Adrenal gland (tissue), 12 donors: ENCODE results near the gene SCARF1. TPM values are rescaled to one million over a fixed set of nuclear protein-coding genes. Genes with fewer than 3 reads are reported as not detected.
A peak's percentile ranks its signal among the peaks of the same experiment; 100 is the strongest.

Experiments
- DNase-seq, 7 donors: peaks; one replicate each; pipeline ENCODE4 v3.0.0-alpha.2; 2019 to 2020
- H3K27ac ChIP-seq, 5 donors: fragments of 200-600 bp; sonication (generic) in 4 of 5; 1 replicate in 3 of 5; 2 replicates in 2 of 5; pipeline versions ENCODE4 v1.5.1 to v1.8.0; 2016 to 2020; ENCODE audit warnings: mild to moderate bottlenecking in 1 of 5
- H3K27me3 ChIP-seq: fragments of 200-600 bp; 2 replicates; pipeline ENCODE4 v1.8.0; 2021
- H3K36me3 ChIP-seq, 2 donors: fragments of 200-600 bp; replicated peaks in 1 of 2; 1 replicate in 1 of 2; 2 replicates in 1 of 2; pipeline versions ENCODE4 v1.5.1 to v1.8.0; 2018 to 2022
- H3K4me1 ChIP-seq, 2 donors: fragments of 200-600 bp; replicated peaks in 1 of 2; 1 replicate in 1 of 2; 2 replicates in 1 of 2; pipeline versions ENCODE4 v1.5.1 to v1.8.0; 2018 to 2021
- H3K4me3 ChIP-seq, 4 donors: fragments of 200-600 bp; sonication (generic) in 3 of 4; one replicate each; pipeline ENCODE4 v1.5.1; 2016 to 2018
- H3K9me3 ChIP-seq, 3 donors: fragments of 200-600 bp; sonication (generic) in 1 of 3; replicated peaks in 1 of 3; 1 replicate in 2 of 3; 2 replicates in 1 of 3; pipeline versions ENCODE4 v1.5.1 to v1.8.0; 2016 to 2021
- POLR2A ChIP-seq, 2 donors: fragments of 450-650 bp; IDR thresholded peaks; one replicate each; pipeline ENCODE4 v1.6.1; 2017; ENCODE audit warnings: antibody characterized with exemption in 2 of 2, mild to moderate bottlenecking in 2 of 2, moderate library complexity in 1 of 2
- WGBS, 4 donors: extraction: QIAGEN DNeasy Blood & Tissue Kit in 2 of 4; methylation state at CpG; one replicate each; pipeline versions ENCODE4 v1.1.5 to v1.1.7; 2013 to 2017; 5-methylcytosine and 5-hydroxymethylcytosine counted together
- intact Hi-C, 2 donors: fragments of 100-400 bp; cut with DNase I; formaldehyde crosslinking; loops; one replicate each; pipeline versions ENCODE4 v1.14.1 to v1.15.0; 2022 to 2023
- polyA plus RNA-seq, 3 donors: library from polyadenylated mRNA; stranded (reverse); fragments of 200-250 nt in 2 of 3; fragments of 350-450 nt in 1 of 3; fragmentation: Illumina TruSeq in 1 of 3; extraction: RNeasy Lipid Tissue Mini Kit (QIAGEN cat#74804) in 1 of 3; gene quantifications; one replicate each; pipeline ENCODE4 v1.2.3, GENCODE V29; 2013 to 2014
- total RNA-seq, 9 donors: library from RNA; depleted of rRNA in 4 of 9; stranded (reverse); fragments of >200 nt in 4 of 9; fragments of 120-200 nt in 1 of 9; fragmentation: NEBNext Ultra II Directional in 1 of 9; extraction: Animal tissue kit (Norgen Biotek cat#: 25700) in 1 of 9; gene quantifications; one replicate each; pipeline versions ENCODE4 v1.1.0 to v1.2.4, GENCODE V29; 2013 to 2023
- TF ChIP-seq, protein P1 (sequence below), 6 experiments: fragments of 450-650 bp in 4 of 6; fragments of 200-600 bp in 2 of 6; sonication (generic) in 1 of 6; IDR thresholded peaks; 1 replicate in 5 of 6; 2 replicates in 1 of 6; pipeline versions ENCODE4 v1.5.1 to v1.8.0; 2016 to 2021; ENCODE audit warnings: antibody characterized with exemption in 6 of 6, mild to moderate bottlenecking in 2 of 6, moderate library complexity in 1 of 6
- donor health status: healthy with polysubstance abuse.
- donor health status: Bipolar disorder and iron deficiency.
- donor health status: DM: yes; HTN: yes; CAD: no.
- donor health status: DM: no; HTN: no; CAD: no.
- donor health status: DM: no; HTN: no; CAD: no.
- donor health status: DM: yes; HTN: yes; CAD: no.

SCARF1 gene
- total and polyA plus RNA-seq, 12 donors = 0.81 to 24.8 (median 16.0) TPM

DNA sequence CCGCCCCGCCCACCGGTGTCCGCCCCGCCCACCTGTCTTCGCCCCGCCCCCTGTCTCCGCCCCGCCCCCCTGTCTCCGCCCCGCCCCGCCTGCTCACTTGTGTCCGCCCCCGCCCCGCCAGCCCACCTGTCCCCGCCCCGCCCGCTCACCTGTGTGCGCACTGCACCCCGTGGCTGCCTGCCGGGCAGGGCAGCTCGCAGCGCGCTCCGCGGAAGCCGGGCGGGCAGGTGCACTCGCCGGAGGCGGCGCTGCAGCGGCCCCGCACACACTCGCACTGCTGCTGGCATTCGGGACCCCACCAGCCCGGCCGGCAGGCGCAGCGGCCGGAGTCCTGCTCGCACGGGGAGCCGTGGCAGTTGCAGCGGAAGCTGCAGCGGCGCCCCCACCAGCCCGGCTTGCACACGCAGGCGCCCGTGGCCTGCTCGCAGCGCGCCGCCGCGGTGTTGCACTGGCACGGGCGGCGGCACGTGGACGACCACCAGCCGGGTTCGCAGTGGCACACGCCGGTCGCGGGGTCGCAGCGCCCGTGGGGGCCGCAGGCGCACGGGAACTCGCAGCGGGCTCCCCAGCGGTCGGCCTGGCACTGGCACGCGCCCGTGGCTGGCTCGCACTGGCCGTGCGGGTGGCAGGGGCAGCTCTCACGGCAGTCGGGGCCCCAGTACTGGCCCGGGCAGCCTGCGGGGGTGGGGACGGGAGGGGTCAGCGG lies 2.1 kb downstream of the SCARF1 start:
- Histone ChIP-seq H3K9me3 (no peaks in the 10 kb centered on the region), H3K4me3 (peak overlapping the region in 1 of 4 donors; percentile 69), H3K4me1 (peaks cover 10 to 27% of the 10 kb centered on the region in 2 donors), H3K27me3 (no peaks in the 10 kb centered on the region), H3K27ac (peak overlapping the region in 2 of 5 donors; percentile 62 to 79), H3K36me3 (no peaks in the 10 kb centered on the region)
- TF ChIP-seq POLR2A (IDR thresholded peaks at IDR 0.05) = peak; percentile 18 to 20
- TF ChIP-seq, protein P1, sequence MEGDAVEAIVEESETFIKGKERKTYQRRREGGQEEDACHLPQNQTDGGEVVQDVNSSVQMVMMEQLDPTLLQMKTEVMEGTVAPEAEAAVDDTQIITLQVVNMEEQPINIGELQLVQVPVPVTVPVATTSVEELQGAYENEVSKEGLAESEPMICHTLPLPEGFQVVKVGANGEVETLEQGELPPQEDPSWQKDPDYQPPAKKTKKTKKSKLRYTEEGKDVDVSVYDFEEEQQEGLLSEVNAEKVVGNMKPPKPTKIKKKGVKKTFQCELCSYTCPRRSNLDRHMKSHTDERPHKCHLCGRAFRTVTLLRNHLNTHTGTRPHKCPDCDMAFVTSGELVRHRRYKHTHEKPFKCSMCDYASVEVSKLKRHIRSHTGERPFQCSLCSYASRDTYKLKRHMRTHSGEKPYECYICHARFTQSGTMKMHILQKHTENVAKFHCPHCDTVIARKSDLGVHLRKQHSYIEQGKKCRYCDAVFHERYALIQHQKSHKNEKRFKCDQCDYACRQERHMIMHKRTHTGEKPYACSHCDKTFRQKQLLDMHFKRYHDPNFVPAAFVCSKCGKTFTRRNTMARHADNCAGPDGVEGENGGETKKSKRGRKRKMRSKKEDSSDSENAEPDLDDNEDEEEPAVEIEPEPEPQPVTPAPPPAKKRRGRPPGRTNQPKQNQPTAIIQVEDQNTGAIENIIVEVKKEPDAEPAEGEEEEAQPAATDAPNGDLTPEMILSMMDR (IDR thresholded peaks at IDR 0.05) = peak in 3 of 6 experiments; percentile 16 to 37 (median 25)
- DNase-seq = peak in 4 of 7 donors; percentile 50 to 67 (median 54)
- intact Hi-C loops = no loop called here
- 0 to 1% (median 1%) methylated on average over 8 to 90 of the region's 90 CpGs; no CpG with 5 or more reads in 1 of the 4 donors for WGBS, 4 donors

- Histone ChIP-seq H3K27ac (no peak overlapping the region), H3K4me1 (peaks cover 0 to 11% of the 10 kb centered on the region in 2 donors), H3K27me3 (no peaks in the 10 kb centered on the region), H3K36me3 (no peaks in the 10 kb centered on the region), H3K9me3 (no peaks in the 10 kb centered on the region), H3K4me3 (no peak overlapping the region)
- intact Hi-C loops = no loop called here
- DNase-seq = no peak
- TF ChIP-seq POLR2A (IDR thresholded peaks at IDR 0.05) = no peak
- TF ChIP-seq, protein P1 (IDR thresholded peaks at IDR 0.05) = no peak
- 83 to 89% (median 85%) methylated on average over 6 to 12 of the region's 12 CpGs for WGBS, 4 donors
Observed at GRCh38 chr17:1641065-1641403, 4.5 kb downstream of the SCARF1 start.

GRCh38 chr17:1640329-1641064 lies 5.0 kb downstream of the SCARF1 start:
- WGBS, 4 donors = 72 to 76% (median 74%) methylated on average over 4 to 23 of the region's 23 CpGs
- no peak overlapping the region for H3K27ac ChIP-seq
- intact Hi-C loops = no loop called here
- TF ChIP-seq, protein P1 (IDR thresholded peaks at IDR 0.05) = no peak
- H3K9me3 ChIP-seq = no peaks in the 10 kb centered on the region
- no peaks in the 10 kb centered on the region for H3K27me3 ChIP-seq
- no peak overlapping the region for H3K4me3 ChIP-seq
- peaks cover 0 to 10% of the 10 kb centered on the region in 2 donors for H3K4me1 ChIP-seq
- H3K36me3 ChIP-seq = no peaks in the 10 kb centered on the region
- DNase-seq = no peak

GRCh38 chr17:1639549-1640180 lies 5.9 kb downstream of the SCARF1 start:
- peaks cover 0 to 10% of the 10 kb centered on the region in 2 donors for H3K4me1 ChIP-seq
- intact Hi-C loops = no loop called here
- no peak for TF ChIP-seq POLR2A (IDR thresholded peaks at IDR 0.05)
- no peak overlapping the region for H3K4me3 ChIP-seq
- peaks cover 0 to 6% of the 10 kb centered on the region in 2 donors for H3K36me3 ChIP-seq
- WGBS, 4 donors = 58 to 73% (median 71%) methylated on average over 5 to 11 of the region's 11 CpGs
- peak in 1 of 7 donors; percentile 82 for DNase-seq
- no peak overlapping the region for H3K27ac ChIP-seq
- H3K27me3 ChIP-seq = no peaks in the 10 kb centered on the region
- no peaks in the 10 kb centered on the region for H3K9me3 ChIP-seq
